ENCODE data around the gene SOX10.

The SOX10 gene

GRCh38 chr22:37929390-37929789, 55.0 kb downstream of the SOX10 start:
- DNase-seq, result no peak

- DNase-seq, result no peak
These were observed 56.8 kb downstream of the SOX10 start for GRCh38 chr22:37927637-37927936.

DNA sequence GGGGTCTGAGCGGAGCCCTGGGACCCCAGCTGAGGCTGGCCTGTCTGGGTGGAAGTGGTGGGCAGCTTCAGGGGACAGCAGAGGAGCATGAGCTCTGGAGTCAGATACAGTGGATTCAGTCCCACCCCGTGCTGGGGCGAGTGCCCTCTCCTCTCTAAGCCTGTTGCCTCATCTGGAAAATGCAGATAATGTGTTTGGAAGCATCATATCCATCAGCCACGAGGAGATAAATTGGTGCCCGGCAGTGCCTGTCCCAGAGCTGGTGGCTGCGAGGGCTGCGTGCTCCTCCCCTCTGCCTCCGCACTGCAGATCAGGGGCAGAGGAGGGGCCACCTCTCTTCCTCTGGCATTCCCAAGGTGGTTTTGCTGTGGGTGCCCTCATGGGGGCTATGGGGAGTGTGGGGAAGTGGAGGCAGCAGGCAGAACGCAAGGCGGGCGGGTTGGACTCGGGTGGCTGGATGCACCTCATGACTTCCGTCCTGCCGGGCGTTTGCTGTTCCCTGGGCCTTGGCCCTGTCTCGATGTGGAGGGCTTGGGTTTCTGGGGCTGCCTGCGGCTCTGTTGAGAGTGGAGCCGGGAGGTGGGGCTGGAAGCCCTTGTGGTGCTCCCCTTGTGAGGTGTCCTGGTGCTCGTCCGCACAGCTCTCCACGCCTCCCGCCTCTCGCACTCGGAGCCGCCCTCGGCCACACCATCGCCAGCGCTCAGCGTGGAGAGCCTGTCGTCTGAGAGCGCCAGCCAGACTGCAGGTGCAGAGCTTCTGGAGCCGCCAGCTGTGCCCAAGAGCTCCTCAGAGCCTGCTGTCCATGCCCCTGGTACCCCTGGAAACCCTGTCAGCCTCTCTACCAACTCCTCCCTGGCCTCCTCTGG, 57.4 kb downstream of the SOX10 start:
- no peak for DNase-seq

GRCh38 chr22:37926358-37926757, 58.0 kb downstream of the SOX10 start:
- no peak for DNase-seq

- DNase-seq, result no peak
These were observed 58.6 kb downstream of the SOX10 start for GRCh38 chr22:37925767-37926166.

DNA sequence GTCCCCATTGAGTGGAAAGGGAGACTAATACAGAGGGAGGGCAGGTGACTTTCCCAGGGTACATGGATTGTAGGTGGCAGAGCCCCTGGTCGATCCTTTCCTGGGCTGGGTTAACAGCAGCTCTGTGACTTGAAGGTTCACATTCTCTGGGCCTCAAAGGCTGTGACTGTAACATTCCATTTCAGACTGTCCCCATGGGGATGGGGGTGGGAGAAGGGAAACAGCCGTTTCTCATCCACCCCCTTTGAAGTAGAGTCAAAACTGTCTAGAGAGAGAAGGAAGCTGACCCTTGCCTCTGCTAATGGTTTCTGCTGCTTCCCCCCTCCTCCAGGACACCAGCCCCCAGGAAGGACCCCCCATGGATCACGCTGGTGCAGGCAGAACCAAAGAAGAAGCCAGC, 59.0 kb downstream of the SOX10 start:
- DNase-seq, result no peak

- no peak for DNase-seq
These were observed 59.8 kb downstream of the SOX10 start for GRCh38 chr22:37924386-37925065.

- DNase-seq, result no peak
These were observed 60.4 kb downstream of the SOX10 start for GRCh38 chr22:37923927-37924326.
